ENCODE results near the gene IQGAP3. TPM values are rescaled to one million over a fixed set of nuclear protein-coding genes. Genes with fewer than 3 reads are reported as not detected.

IQGAP3 gene
- total and polyA plus RNA-seq, 4 donors, result under 0.01 to 8.5 (median 0.43) TPM

DNA sequence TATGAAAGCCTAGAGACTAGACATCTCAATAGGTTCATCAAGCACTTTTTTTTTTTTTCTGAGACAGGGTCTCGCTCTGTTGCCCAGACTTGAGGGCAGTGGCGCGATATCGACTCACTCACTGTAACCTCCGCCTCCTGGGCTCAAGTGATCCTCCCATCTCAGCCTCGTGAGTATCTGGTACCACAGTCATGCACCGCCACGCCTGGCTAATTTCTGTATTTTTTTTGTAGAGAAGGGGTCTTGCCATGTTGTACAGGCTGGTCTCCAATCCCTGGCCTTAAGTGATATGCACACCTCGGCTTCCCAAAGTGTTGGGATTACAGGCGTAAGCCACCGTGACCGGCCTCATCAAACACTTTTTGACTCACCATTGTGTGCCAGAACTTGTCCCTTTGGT lies 29.5 kb upstream of the IQGAP3 start:
- Histone ChIP-seq H3K9ac (ENCODE audit: low read depth in 1 of 2, low read length in 2 of 2) (peak overlapping the region in 1 of 2 donors; percentile 77), H3K36me3 (ENCODE audit: control insufficient read depth in 4 of 4, insufficient read depth in 3 of 4, low read depth in 1 of 4, low read length in 3 of 4) (peaks cover 2 to 14% (median 5%) of the 10 kb centered on the region in 4 donors), H3K27me3 (ENCODE audit: control insufficient read depth in 4 of 4, insufficient read depth in 4 of 4, low read length in 3 of 4) (no peaks in the 10 kb centered on the region), H3K4me1 (ENCODE audit: control insufficient read depth in 4 of 4, insufficient read depth in 4 of 4, low read length in 3 of 4) (peaks cover 5 to 16% (median 11%) of the 10 kb centered on the region in 4 donors), H3K9me3 (ENCODE audit: control insufficient read depth in 4 of 4, low read length in 3 of 4) (no peaks in the 10 kb centered on the region), H3K27ac (ENCODE audit: low read depth in 1 of 2, low read length in 2 of 2) (peak overlapping the region in 1 of 2 donors; percentile 54), H3K4me3 (ENCODE audit: low read depth in 1 of 3, low read length in 3 of 3) (peak overlapping the region in 2 of 3 donors; percentile 65 to 79)
- DNase-seq (ENCODE audit: low spot score), result no peak
- WGBS, result 78% methylated on average over 12 of the region's 12 CpGs
- TF ChIP-seq CTCF (IDR thresholded peaks at IDR 0.05; ENCODE audit: low read depth, low read length, missing input control) (no peak), GABPA (IDR thresholded peaks at IDR 0.05 in 1 of 2, conservative IDR thresholded peaks at IDR 0.05 in 1 of 2) (no peak), EGR1 (IDR thresholded peaks at IDR 0.05; ENCODE audit: low read depth in 2 of 2) (no peak), HNF4G (IDR thresholded peaks at IDR 0.05) (no peak), RXRA (IDR thresholded peaks at IDR 0.05) (no peak)

DNA sequence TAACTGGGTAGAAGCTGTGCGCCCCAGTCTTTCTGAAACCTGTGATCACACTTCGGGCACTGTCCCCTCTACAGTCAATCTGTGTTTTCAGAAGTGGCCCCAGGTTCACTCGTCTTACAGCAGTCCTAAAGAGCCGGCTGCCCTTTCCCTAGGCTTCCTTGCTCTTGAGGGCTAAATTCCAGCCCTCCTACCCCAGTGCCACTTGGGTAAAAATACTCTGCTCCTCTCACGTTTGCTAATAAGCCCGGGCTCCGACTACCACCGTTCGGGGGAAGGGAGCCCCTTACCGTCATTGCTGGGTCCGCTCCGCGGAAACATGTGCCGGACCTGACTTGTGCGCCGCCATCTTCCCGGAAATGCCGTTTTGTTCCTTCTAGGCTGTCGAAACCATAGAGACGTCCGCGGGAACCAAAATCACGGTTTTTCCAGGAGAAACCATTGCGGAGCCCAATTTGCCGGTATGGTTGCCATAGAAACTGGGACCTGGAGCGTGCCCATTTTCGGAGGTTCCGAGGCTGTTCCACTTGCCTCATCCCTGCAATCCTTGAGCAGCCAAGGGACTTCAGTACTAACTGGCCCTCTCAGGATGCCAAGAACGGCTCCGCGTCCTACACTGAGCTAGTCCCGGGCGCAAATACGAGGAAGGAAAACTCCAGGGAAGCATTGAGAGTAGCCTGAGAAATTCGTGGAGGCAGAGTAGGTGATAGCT lies 28.9 kb upstream of the IQGAP3 start, which contains the start of gene GPATCH4:
Gene GPATCH4 (minus strand): TSS at position 358 of the 709 bp plus-strand sequence.
- Histone ChIP-seq H3K36me3 (ENCODE audit: control insufficient read depth in 4 of 4, insufficient read depth in 3 of 4, low read depth in 1 of 4, low read length in 3 of 4) (peaks cover 2 to 20% (median 6%) of the 10 kb centered on the region in 4 donors), H3K9me3 (ENCODE audit: control insufficient read depth in 4 of 4, low read length in 3 of 4) (no peaks in the 10 kb centered on the region), H3K27ac (ENCODE audit: low read depth in 1 of 2, low read length in 2 of 2) (peak within 1 kb of the TSS; percentile 42 to 54), H3K9ac (ENCODE audit: low read depth in 1 of 2, low read length in 2 of 2) (peak within 1 kb of the TSS; percentile 21 to 77), H3K27me3 (ENCODE audit: control insufficient read depth in 4 of 4, insufficient read depth in 4 of 4, low read length in 3 of 4) (no peaks in the 10 kb centered on the region), H3K4me3 (ENCODE audit: low read depth in 1 of 3, low read length in 3 of 3) (peak within 1 kb of the TSS; percentile 65 to 80 (median 79)), H3K4me1 (ENCODE audit: control insufficient read depth in 4 of 4, insufficient read depth in 4 of 4, low read length in 3 of 4) (peaks cover 5 to 16% (median 11%) of the 10 kb centered on the region in 4 donors)
- DNase-seq (ENCODE audit: low spot score), result peak; percentile 62
- under 1% methylated on average over 35 of the region's 35 CpGs for WGBS
- no peak for TF ChIP-seq SP1 (IDR thresholded peaks at IDR 0.05)
- TF ChIP-seq, protein P1, sequence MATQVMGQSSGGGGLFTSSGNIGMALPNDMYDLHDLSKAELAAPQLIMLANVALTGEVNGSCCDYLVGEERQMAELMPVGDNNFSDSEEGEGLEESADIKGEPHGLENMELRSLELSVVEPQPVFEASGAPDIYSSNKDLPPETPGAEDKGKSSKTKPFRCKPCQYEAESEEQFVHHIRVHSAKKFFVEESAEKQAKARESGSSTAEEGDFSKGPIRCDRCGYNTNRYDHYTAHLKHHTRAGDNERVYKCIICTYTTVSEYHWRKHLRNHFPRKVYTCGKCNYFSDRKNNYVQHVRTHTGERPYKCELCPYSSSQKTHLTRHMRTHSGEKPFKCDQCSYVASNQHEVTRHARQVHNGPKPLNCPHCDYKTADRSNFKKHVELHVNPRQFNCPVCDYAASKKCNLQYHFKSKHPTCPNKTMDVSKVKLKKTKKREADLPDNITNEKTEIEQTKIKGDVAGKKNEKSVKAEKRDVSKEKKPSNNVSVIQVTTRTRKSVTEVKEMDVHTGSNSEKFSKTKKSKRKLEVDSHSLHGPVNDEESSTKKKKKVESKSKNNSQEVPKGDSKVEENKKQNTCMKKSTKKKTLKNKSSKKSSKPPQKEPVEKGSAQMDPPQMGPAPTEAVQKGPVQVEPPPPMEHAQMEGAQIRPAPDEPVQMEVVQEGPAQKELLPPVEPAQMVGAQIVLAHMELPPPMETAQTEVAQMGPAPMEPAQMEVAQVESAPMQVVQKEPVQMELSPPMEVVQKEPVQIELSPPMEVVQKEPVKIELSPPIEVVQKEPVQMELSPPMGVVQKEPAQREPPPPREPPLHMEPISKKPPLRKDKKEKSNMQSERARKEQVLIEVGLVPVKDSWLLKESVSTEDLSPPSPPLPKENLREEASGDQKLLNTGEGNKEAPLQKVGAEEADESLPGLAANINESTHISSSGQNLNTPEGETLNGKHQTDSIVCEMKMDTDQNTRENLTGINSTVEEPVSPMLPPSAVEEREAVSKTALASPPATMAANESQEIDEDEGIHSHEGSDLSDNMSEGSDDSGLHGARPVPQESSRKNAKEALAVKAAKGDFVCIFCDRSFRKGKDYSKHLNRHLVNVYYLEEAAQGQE (IDR thresholded peaks at IDR 0.05), result peak; percentile 63
- no peak for TF ChIP-seq HNF4G (IDR thresholded peaks at IDR 0.05)
- TF ChIP-seq YY1 (IDR thresholded peaks at IDR 0.05), result peak; percentile 99
- TF ChIP-seq FOXA2 (IDR thresholded peaks at IDR 0.05), result no peak
- no peak for TF ChIP-seq HNF4A (conservative IDR thresholded peaks at IDR 0.05)
- peak; percentile 99 for TF ChIP-seq MAX (IDR thresholded peaks at IDR 0.05)
- TF ChIP-seq CTCF (IDR thresholded peaks at IDR 0.05; ENCODE audit: low read depth, low read length, missing input control), result no peak
- no peak for TF ChIP-seq JUND (IDR thresholded peaks at IDR 0.05)
- no peak for TF ChIP-seq EGR1 (IDR thresholded peaks at IDR 0.05; ENCODE audit: low read depth in 2 of 2)
- TF ChIP-seq RXRA (IDR thresholded peaks at IDR 0.05), result no peak
- peak; percentile 63 to 87 for TF ChIP-seq GABPA (IDR thresholded peaks at IDR 0.05 in 1 of 2, conservative IDR thresholded peaks at IDR 0.05 in 1 of 2)
- TF ChIP-seq TAF1 (conservative IDR thresholded peaks at IDR 0.05), result peak; percentile 44
- peak; percentile 40 for TF ChIP-seq ZBTB33 (IDR thresholded peaks at IDR 0.05)
- TF ChIP-seq FOXA1 (IDR thresholded peaks at IDR 0.05), result no peak
- peak in 1 of 2 donors; percentile 36 for TF ChIP-seq RAD21 (IDR thresholded peaks at IDR 0.05)
- TF ChIP-seq, protein P2, sequence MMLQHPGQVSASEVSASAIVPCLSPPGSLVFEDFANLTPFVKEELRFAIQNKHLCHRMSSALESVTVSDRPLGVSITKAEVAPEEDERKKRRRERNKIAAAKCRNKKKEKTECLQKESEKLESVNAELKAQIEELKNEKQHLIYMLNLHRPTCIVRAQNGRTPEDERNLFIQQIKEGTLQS (IDR thresholded peaks at IDR 0.05), result peak; percentile 36
- no peak for TF ChIP-seq NR2F2 (IDR thresholded peaks at IDR 0.05)

All from liver (tissue), 9 donors.